ENCODE measurements around the gene DAB2. TPM values are rescaled to one million over a fixed set of nuclear protein-coding genes. Genes with fewer than 3 reads are reported as not detected.

Gene DAB2
- total RNA-seq, 1 donor from 2014 or later, result 164 TPM

DNA sequence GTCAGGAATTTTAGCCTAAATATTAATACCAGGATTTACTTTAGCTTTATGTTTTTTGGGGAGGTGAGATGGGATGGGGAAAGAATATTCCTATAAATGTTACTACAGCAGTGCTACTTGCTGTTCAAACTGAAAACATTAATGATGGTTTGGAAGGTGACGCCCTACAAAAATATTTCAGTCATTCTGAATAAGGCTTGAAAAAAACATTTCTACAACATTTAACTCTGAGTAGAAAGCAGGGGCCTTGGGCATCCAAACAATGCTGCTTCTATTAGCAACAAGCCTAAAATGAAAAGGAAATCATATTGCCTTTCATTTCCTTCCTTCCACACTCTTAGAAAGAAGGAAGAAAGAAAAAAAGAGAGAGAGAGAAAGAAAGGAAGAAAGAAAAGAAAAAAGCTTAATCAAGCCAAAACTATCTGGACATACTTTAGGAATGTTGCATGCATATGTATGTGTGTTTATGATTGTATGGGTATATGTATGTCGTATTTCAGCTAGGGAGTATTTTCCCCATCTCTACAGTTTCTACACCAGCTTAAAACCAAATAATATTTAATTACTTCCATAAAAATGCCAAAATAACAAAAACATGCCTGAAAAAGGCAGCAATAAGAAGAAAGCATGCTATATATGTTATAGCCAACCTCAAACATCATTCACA is 16.3 kb upstream of the DAB2 start:
- no peak overlapping the region for H3K4me3 ChIP-seq
- intact Hi-C loops (cut with DNase I), result no loop called here
- no peak for ATAC-seq

DNA sequence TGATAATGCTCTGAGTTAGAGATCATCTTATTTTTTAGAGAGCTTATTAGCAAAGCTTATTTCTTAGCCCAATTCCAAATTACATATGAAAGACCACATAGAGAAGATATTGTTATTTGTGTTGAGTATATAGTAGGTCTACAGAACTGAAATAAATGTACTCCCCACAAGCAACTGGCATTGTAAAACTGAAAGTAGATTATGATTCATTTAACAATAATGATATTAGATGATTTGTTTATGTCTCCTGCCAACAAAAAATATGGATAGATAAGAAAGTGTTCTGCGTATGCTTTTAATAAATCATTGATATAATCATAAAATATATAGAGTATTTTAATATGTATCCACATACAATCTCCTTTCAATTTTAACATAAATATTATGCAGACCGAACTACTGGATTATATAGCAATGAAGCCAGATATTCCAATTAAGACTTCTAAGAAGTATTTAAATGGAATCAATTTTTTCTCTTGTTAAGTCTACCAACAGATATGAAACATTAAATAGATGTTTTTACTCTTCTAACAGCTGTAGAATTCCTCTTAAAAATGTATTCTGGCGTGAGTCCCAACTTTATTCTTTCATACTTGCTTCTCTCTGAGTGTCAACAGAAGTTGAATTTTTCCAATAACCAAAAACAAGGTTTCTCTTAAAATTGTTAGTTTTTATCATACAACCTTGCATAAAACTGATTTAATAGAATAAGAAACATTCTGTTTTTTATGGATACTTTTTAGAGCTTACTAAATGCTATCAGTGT is 15.6 kb upstream of the DAB2 start:
- peaks cover 27% of the 10 kb centered on the region for H3K4me1 ChIP-seq
- no peaks in the 10 kb centered on the region for H3K27me3 ChIP-seq (ENCODE audit: low read depth)
- DNase-seq, result no peak
- H3K36me3 ChIP-seq, result no peaks in the 10 kb centered on the region
- no peaks in the 10 kb centered on the region for H3K9me3 ChIP-seq
- ATAC-seq, result no peak
- intact Hi-C loops (cut with DNase I), result no loop called here
- no peak overlapping the region for H3K27ac ChIP-seq
- TF ChIP-seq, protein P1, sequence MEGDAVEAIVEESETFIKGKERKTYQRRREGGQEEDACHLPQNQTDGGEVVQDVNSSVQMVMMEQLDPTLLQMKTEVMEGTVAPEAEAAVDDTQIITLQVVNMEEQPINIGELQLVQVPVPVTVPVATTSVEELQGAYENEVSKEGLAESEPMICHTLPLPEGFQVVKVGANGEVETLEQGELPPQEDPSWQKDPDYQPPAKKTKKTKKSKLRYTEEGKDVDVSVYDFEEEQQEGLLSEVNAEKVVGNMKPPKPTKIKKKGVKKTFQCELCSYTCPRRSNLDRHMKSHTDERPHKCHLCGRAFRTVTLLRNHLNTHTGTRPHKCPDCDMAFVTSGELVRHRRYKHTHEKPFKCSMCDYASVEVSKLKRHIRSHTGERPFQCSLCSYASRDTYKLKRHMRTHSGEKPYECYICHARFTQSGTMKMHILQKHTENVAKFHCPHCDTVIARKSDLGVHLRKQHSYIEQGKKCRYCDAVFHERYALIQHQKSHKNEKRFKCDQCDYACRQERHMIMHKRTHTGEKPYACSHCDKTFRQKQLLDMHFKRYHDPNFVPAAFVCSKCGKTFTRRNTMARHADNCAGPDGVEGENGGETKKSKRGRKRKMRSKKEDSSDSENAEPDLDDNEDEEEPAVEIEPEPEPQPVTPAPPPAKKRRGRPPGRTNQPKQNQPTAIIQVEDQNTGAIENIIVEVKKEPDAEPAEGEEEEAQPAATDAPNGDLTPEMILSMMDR (IDR thresholded peaks at IDR 0.05), result no peak
- no peak overlapping the region for H3K4me3 ChIP-seq

More for the DNA sequence above, 16.3 kb upstream of the DAB2 start:
- H3K36me3 ChIP-seq, result no peaks in the 10 kb centered on the region
- H3K27ac ChIP-seq, result no peak overlapping the region
- H3K27me3 ChIP-seq (ENCODE audit: low read depth), result no peaks in the 10 kb centered on the region
- TF ChIP-seq, protein P1 (IDR thresholded peaks at IDR 0.05), result no peak
- H3K4me1 ChIP-seq, result peaks cover 27% of the 10 kb centered on the region
- no peak for DNase-seq
- H3K9me3 ChIP-seq, result no peaks in the 10 kb centered on the region

DNA sequence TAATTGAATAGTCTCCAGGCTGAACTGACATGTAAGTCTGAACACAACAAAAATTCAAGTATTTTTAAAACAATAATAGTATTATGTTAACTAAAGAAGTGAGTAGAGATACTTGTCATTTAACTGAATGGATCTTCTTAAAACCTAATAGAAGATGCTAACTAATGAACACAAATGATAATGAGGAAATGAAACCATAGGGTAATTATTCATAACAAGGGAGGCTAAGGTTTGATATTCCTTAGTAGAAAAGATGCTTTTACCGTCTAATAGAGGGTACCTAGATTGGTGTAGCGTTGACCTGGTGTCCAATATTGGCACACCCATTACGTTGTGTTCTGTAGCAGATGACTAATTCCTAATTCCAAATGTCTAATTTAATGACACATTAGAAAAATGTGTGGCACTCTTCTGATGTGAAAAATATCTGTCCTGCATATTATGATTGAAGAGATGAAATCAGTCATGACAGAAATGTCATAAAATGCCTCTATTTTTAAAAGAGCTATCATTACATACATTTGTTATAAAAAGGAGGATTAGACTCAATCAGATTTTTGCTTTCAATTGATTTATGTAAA is 14.9 kb upstream of the DAB2 start:
- no peak overlapping the region for H3K27ac ChIP-seq
- TF ChIP-seq, protein P1 (IDR thresholded peaks at IDR 0.05), result no peak
- H3K36me3 ChIP-seq, result no peaks in the 10 kb centered on the region
- H3K9me3 ChIP-seq, result no peaks in the 10 kb centered on the region
- no peaks in the 10 kb centered on the region for H3K27me3 ChIP-seq (ENCODE audit: low read depth)
- no peak overlapping the region for H3K4me3 ChIP-seq
- DNase-seq, result no peak
- peaks cover 27% of the 10 kb centered on the region for H3K4me1 ChIP-seq
- intact Hi-C loops (cut with DNase I), result no loop called here
- ATAC-seq, result no peak

DNA sequence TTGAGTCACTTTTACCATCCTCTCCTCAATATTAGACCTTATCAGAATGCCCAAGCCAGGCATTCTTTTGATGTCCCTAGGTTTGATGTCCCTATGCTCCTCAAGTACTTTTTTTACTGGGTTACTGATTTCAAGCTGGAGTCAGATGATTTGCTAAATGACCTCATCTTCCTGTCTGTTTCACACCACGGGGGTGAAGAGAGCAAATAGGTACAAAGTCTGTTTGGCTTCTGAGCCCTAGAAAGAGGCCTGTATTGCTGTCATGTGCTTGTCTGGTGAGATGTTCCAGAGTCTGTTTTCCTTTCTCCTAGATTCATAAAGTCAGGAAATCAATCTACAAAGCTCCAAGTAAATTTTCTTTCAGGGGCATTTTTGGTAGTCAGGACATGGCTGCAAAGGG is 12.7 kb upstream of the DAB2 start:
- Histone ChIP-seq H3K27ac (no peak overlapping the region), H3K4me3 (no peak overlapping the region), H3K27me3 (ENCODE audit: low read depth) (no peaks in the 10 kb centered on the region), H3K36me3 (no peaks in the 10 kb centered on the region), H3K4me1 (peaks cover 20% of the 10 kb centered on the region), H3K9me3 (no peaks in the 10 kb centered on the region)
- intact Hi-C loops (cut with DNase I), result no loop called here
- no peak for DNase-seq
- TF ChIP-seq, protein P1 (IDR thresholded peaks at IDR 0.05), result no peak
- no peak for ATAC-seq

DNA sequence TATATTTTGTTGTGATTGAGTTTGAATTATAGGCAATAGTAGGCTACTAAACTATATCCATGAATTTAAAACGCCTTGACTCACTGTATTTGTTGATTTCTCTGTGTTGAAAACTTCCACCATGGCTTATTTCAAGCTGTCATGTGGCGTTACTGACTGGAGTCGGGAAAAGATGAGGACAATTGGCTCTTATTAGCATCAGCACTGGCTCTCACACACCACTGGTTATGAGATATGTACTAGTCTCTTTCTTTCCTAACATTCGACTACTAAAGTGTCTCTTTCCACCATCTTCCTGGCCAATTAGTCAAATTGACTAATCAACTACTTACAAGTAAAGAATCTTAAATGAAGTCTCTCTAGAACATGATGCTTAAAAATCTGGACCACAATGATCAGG is 9.1 kb upstream of the DAB2 start:
- Histone ChIP-seq H3K4me3 (no peak overlapping the region), H3K36me3 (no peaks in the 10 kb centered on the region), H3K27me3 (ENCODE audit: low read depth) (no peaks in the 10 kb centered on the region), H3K27ac (no peak overlapping the region), H3K4me1 (no peaks in the 10 kb centered on the region), H3K9me3 (no peaks in the 10 kb centered on the region)
- ATAC-seq (no peak), DNase-seq (no peak)
- intact Hi-C loops (cut with DNase I), result no loop called here
- TF ChIP-seq, protein P1 (IDR thresholded peaks at IDR 0.05), result no peak
